Esophagus (tissue), 2 donors: ENCODE measurements around the gene ABHD17A. TPM values are rescaled to one million over a fixed set of nuclear protein-coding genes. Genes with fewer than 3 reads are reported as not detected.

Experiments used
- H3K27ac ChIP-seq, 2 donors: one replicate each; pipeline ENCODE4 v1.5.1; 2013; ENCODE audit warnings: low read depth in 2 of 2, mild to moderate bottlenecking in 2 of 2, inconsistent platforms in 1 of 2, low read length in 1 of 2, moderate library complexity in 1 of 2
- H3K27me3 ChIP-seq, 2 donors: one replicate each; pipeline ENCODE4 v1.6.1; 2013; ENCODE audit warnings: low read length in 2 of 2, control low read depth in 1 of 2, mild to moderate bottlenecking in 1 of 2; ENCODE audit not compliant: insufficient read depth in 2 of 2, control insufficient read depth in 1 of 2
- H3K36me3 ChIP-seq, 2 donors: one replicate each; pipeline ENCODE4 v1.6.1; 2013; ENCODE audit warnings: low read length in 1 of 2; ENCODE audit not compliant: control insufficient read depth in 2 of 2, insufficient read depth in 2 of 2
- H3K4me1 ChIP-seq, 2 donors: one replicate each; pipeline ENCODE4 v1.6.1; 2013; ENCODE audit warnings: low read length in 1 of 2; ENCODE audit not compliant: control insufficient read depth in 2 of 2, insufficient read depth in 2 of 2
- H3K4me3 ChIP-seq, 2 donors: one replicate each; pipeline ENCODE4 v1.5.1; 2013; ENCODE audit warnings: low read length in 2 of 2, mild to moderate bottlenecking in 2 of 2, low read depth in 1 of 2, moderate library complexity in 1 of 2
- H3K9me3 ChIP-seq, 2 donors: one replicate each; pipeline ENCODE4 v1.6.1; 2013; ENCODE audit warnings: mild to moderate bottlenecking in 2 of 2, low read depth in 1 of 2, low read length in 1 of 2, moderate library complexity in 1 of 2; ENCODE audit not compliant: control insufficient read depth in 2 of 2, insufficient read depth in 1 of 2
- WGBS, 2 donors: extraction: QIAGEN DNeasy Blood & Tissue Kit; methylation state at CpG; one replicate each; pipeline ENCODE4 v1.1.7; 2013; 5-methylcytosine and 5-hydroxymethylcytosine counted together
- polyA plus RNA-seq, 2 donors: library from polyadenylated mRNA; stranded (reverse); fragments of 200-250 nt; gene quantifications; one replicate each; pipeline ENCODE4 v1.2.3, GENCODE V29; 2013
- donor health status: healthy with polysubstance abuse.
- donor health status: Bipolar disorder and iron deficiency.

ABHD17A gene
- polyA plus RNA-seq, 2 donors = 73.9 to 76.2 TPM

GRCh38 chr19:1856698-1857603 is 28.3 kb downstream of the ABHD17A start:
- Histone ChIP-seq H3K36me3 (peaks cover 0 to 3% of the 10 kb centered on the region in 2 donors), H3K27ac (peak overlapping the region; percentile 95 to 97), H3K27me3 (no peaks in the 10 kb centered on the region), H3K4me1 (peaks cover 17 to 67% of the 10 kb centered on the region in 2 donors), H3K4me3 (peak overlapping the region; percentile 44 to 50), H3K9me3 (no peaks in the 10 kb centered on the region)
- 2 to 4% methylated on average over 51 to 70 of the region's 73 CpGs for WGBS, 2 donors

GRCh38 chr19:1856345-1856697 is 29.0 kb downstream of the ABHD17A start:
- WGBS, 2 donors = 26 to 44% methylated on average over 6 of the region's 6 CpGs
- H3K27ac ChIP-seq = peak overlapping the region; percentile 95 to 97
- no peaks in the 10 kb centered on the region for H3K9me3 ChIP-seq
- peaks cover 0 to 3% of the 10 kb centered on the region in 2 donors for H3K36me3 ChIP-seq
- H3K4me1 ChIP-seq = peaks cover 17 to 64% of the 10 kb centered on the region in 2 donors
- H3K27me3 ChIP-seq = no peaks in the 10 kb centered on the region
- H3K4me3 ChIP-seq = peak overlapping the region; percentile 26 to 44

GRCh38 chr19:1855828-1856255 is 29.5 kb downstream of the ABHD17A start:
- 12 to 15% methylated on average over 13 of the region's 13 CpGs for WGBS, 2 donors
- H3K36me3 ChIP-seq = peaks cover 0 to 3% of the 10 kb centered on the region in 2 donors
- H3K4me1 ChIP-seq = peaks cover 14 to 62% of the 10 kb centered on the region in 2 donors

GRCh38 chr19:1855040-1855827 is 30.1 kb downstream of the ABHD17A start:
- no peaks in the 10 kb centered on the region for H3K27me3 ChIP-seq
- peak overlapping the region; percentile 95 to 97 for H3K27ac ChIP-seq
- WGBS, 2 donors = 6 to 16% methylated on average over 22 to 32 of the region's 33 CpGs
- H3K36me3 ChIP-seq = peaks cover 0 to 3% of the 10 kb centered on the region in 2 donors
- no peaks in the 10 kb centered on the region for H3K9me3 ChIP-seq
- peaks cover 12 to 60% of the 10 kb centered on the region in 2 donors for H3K4me1 ChIP-seq
- H3K4me3 ChIP-seq = peak overlapping the region; percentile 29 to 32

More at GRCh38 chr19:1855828-1856255, 29.5 kb downstream of the ABHD17A start:
- Histone ChIP-seq H3K27ac (peak overlapping the region; percentile 95 to 97), H3K27me3 (no peaks in the 10 kb centered on the region), H3K9me3 (no peaks in the 10 kb centered on the region), H3K4me3 (peak overlapping the region; percentile 28 to 44)

GRCh38 chr19:1854542-1855039 is 30.7 kb downstream of the ABHD17A start:
- H3K4me3 ChIP-seq = peak overlapping the region; percentile 18 to 29
- peak overlapping the region; percentile 87 to 94 for H3K27ac ChIP-seq
- H3K4me1 ChIP-seq = peaks cover 11 to 55% of the 10 kb centered on the region in 2 donors
- no peaks in the 10 kb centered on the region for H3K27me3 ChIP-seq
- peaks cover 0 to 3% of the 10 kb centered on the region in 2 donors for H3K36me3 ChIP-seq
- no peaks in the 10 kb centered on the region for H3K9me3 ChIP-seq
- 43 to 67% methylated on average over 37 of the region's 37 CpGs for WGBS, 2 donors

- Histone ChIP-seq H3K9me3 (no peaks in the 10 kb centered on the region), H3K27ac (peak overlapping the region; percentile 87 to 94), H3K4me3 (peak overlapping the region in 1 of 2 donors; percentile 18), H3K36me3 (peaks cover 0 to 3% of the 10 kb centered on the region in 2 donors), H3K4me1 (peaks cover 9 to 50% of the 10 kb centered on the region in 2 donors), H3K27me3 (no peaks in the 10 kb centered on the region)
- WGBS, 2 donors = 46 to 61% methylated on average over 13 to 16 of the region's 16 CpGs
These were observed 31.2 kb downstream of the ABHD17A start for GRCh38 chr19:1854039-1854541.

GRCh38 chr19:1853295-1854038 is 31.8 kb downstream of the ABHD17A start:
- H3K4me3 ChIP-seq = no peak overlapping the region
- WGBS, 2 donors = 21 to 25% methylated on average over 27 of the region's 27 CpGs
- peaks cover 9 to 48% of the 10 kb centered on the region in 2 donors for H3K4me1 ChIP-seq
- peak overlapping the region; percentile 6 to 8 for H3K27ac ChIP-seq
- no peaks in the 10 kb centered on the region for H3K27me3 ChIP-seq
- no peaks in the 10 kb centered on the region for H3K9me3 ChIP-seq
- H3K36me3 ChIP-seq = peaks cover 0 to 3% of the 10 kb centered on the region in 2 donors

- H3K27ac ChIP-seq = no peak overlapping the region
- peaks cover 6 to 40% of the 10 kb centered on the region in 2 donors for H3K4me1 ChIP-seq
- no peak overlapping the region for H3K4me3 ChIP-seq
- peaks cover 0 to 3% of the 10 kb centered on the region in 2 donors for H3K36me3 ChIP-seq
- no peaks in the 10 kb centered on the region for H3K9me3 ChIP-seq
- no peaks in the 10 kb centered on the region for H3K27me3 ChIP-seq
- WGBS, 2 donors = 50 to 51% methylated on average over 9 of the region's 9 CpGs
These were observed 32.6 kb downstream of the ABHD17A start for GRCh38 chr19:1852581-1853128.
